ENCODE data around the gene SLC6A1. TPM values are rescaled to one million over a fixed set of nuclear protein-coding genes. Genes with fewer than 3 reads are reported as not detected.

SLC6A1 gene
- total and polyA plus RNA-seq, 7 experiments from 2014 or later = not detected

GRCh38 chr3:11022115-11022514 lies 29.6 kb downstream of the SLC6A1 start:
- ATAC-seq (no peak), DNase-seq (no peak)
- intact Hi-C loops (cut with micrococcal nuclease) = no loop called here
- Mint-ChIP-seq H3K36me3 (peaks cover 0 to 5% (median 0%) of the 10 kb centered on the region in 5 donors), H3K9me3 (peaks cover 0 to 9% (median 5%) of the 10 kb centered on the region in 11 donors), H3K27ac (peak overlapping the region in 1 of 9 donors; percentile 28), H3K4me1 (no peaks in the 10 kb centered on the region), H3K27me3 (peaks cover 4 to 35% (median 14%) of the 10 kb centered on the region in 5 donors), H3K4me3 (no peak overlapping the region)
- ChIA-PET CTCF (no interaction called here), POLR2A (no interaction called here)
- Histone ChIP-seq H3K27ac (ENCODE audit: low read depth, low read length) (no peak overlapping the region), H3K9me3 (ENCODE audit: control insufficient read depth in 2 of 3, low read length in 3 of 3) (no peaks in the 10 kb centered on the region), H3K27me3 (ENCODE audit: control insufficient read depth in 2 of 2, insufficient read depth in 2 of 2, low read length in 2 of 2) (no peaks in the 10 kb centered on the region), H3K36me3 (ENCODE audit: control insufficient read depth in 2 of 3, insufficient read depth in 3 of 3, low read length in 3 of 3) (no peaks in the 10 kb centered on the region), H3K4me3 (ENCODE audit: low read length) (no peak overlapping the region), H3K4me1 (ENCODE audit: control insufficient read depth in 2 of 2, insufficient read depth in 2 of 2, low read length in 2 of 2) (no peaks in the 10 kb centered on the region)

- intact Hi-C loops (cut with micrococcal nuclease) = no loop called here
- no peak for DNase-seq
- H3K27ac ChIP-seq (ENCODE audit: low read depth, low read length) = no peak overlapping the region
- no peaks in the 10 kb centered on the region for H3K4me1 ChIP-seq (ENCODE audit: control insufficient read depth in 2 of 2, insufficient read depth in 2 of 2, low read length in 2 of 2)
- no peaks in the 10 kb centered on the region for H3K27me3 ChIP-seq (ENCODE audit: control insufficient read depth in 2 of 2, insufficient read depth in 2 of 2, low read length in 2 of 2)
- no peak for ATAC-seq
- POLR2A ChIA-PET = no interaction called here
- H3K9me3 ChIP-seq (ENCODE audit: control insufficient read depth in 2 of 3, low read length in 3 of 3) = no peaks in the 10 kb centered on the region
- CTCF ChIA-PET = no interaction called here
- Mint-ChIP-seq H3K4me3 (no peak overlapping the region), H3K9me3 (peaks cover 0 to 13% (median 8%) of the 10 kb centered on the region in 11 donors), H3K27ac (no peak overlapping the region), H3K36me3 (peaks cover 0 to 5% (median 0%) of the 10 kb centered on the region in 5 donors), H3K4me1 (no peaks in the 10 kb centered on the region), H3K27me3 (peaks cover 4 to 36% (median 18%) of the 10 kb centered on the region in 5 donors)
- no peaks in the 10 kb centered on the region for H3K36me3 ChIP-seq (ENCODE audit: control insufficient read depth in 2 of 3, insufficient read depth in 3 of 3, low read length in 3 of 3)
- no peak overlapping the region for H3K4me3 ChIP-seq (ENCODE audit: low read length)
Measured at GRCh38 chr3:11024181-11024580, 31.6 kb downstream of the SLC6A1 start.

GRCh38 chr3:11029948-11030347 lies 37.4 kb downstream of the SLC6A1 start:
- POLR2A ChIA-PET = no interaction called here
- H3K9me3 Mint-ChIP-seq = peaks cover 0 to 13% (median 8%) of the 10 kb centered on the region in 11 donors

GRCh38 chr3:11033871-11034270 lies 41.3 kb downstream of the SLC6A1 start:
- peaks cover 0 to 12% (median 0%) of the 10 kb centered on the region in 5 donors for H3K36me3 Mint-ChIP-seq
- intact Hi-C loops (cut with micrococcal nuclease) = no loop called here
- H3K9me3 Mint-ChIP-seq = peaks cover 0 to 6% (median 0%) of the 10 kb centered on the region in 11 donors
- H3K4me3 Mint-ChIP-seq = peak overlapping the region in 1 of 10 donors; percentile 16
- H3K4me1 ChIP-seq (ENCODE audit: control insufficient read depth in 2 of 2, insufficient read depth in 2 of 2, low read length in 2 of 2) = no peaks in the 10 kb centered on the region
- ChIA-PET POLR2A (no interaction called here), CTCF (no interaction called here)
- no peak overlapping the region for H3K27ac Mint-ChIP-seq
- H3K9me3 ChIP-seq (ENCODE audit: control insufficient read depth in 2 of 3, low read length in 3 of 3) = no peaks in the 10 kb centered on the region
- ATAC-seq (no peak), DNase-seq (no peak)
- no peaks in the 10 kb centered on the region for H3K4me1 Mint-ChIP-seq
- H3K36me3 ChIP-seq (ENCODE audit: control insufficient read depth in 2 of 3, insufficient read depth in 3 of 3, low read length in 3 of 3) = no peaks in the 10 kb centered on the region
- H3K27ac ChIP-seq (ENCODE audit: low read depth, low read length) = no peak overlapping the region
- no peaks in the 10 kb centered on the region for H3K27me3 ChIP-seq (ENCODE audit: control insufficient read depth in 2 of 2, insufficient read depth in 2 of 2, low read length in 2 of 2)
- no peak overlapping the region for H3K4me3 ChIP-seq (ENCODE audit: low read length)
- H3K27me3 Mint-ChIP-seq = peaks cover 33 to 58% (median 38%) of the 10 kb centered on the region in 5 donors

More at GRCh38 chr3:11029948-11030347, 37.4 kb downstream of the SLC6A1 start:
- Mint-ChIP-seq H3K4me3 (no peak overlapping the region), H3K4me1 (no peaks in the 10 kb centered on the region), H3K27me3 (peaks cover 0 to 46% (median 24%) of the 10 kb centered on the region in 5 donors), H3K27ac (no peak overlapping the region), H3K36me3 (peaks cover 0 to 10% (median 0%) of the 10 kb centered on the region in 5 donors)
- DNase-seq (no peak), ATAC-seq (no peak)
- Histone ChIP-seq H3K9me3 (ENCODE audit: control insufficient read depth in 2 of 3, low read length in 3 of 3) (no peaks in the 10 kb centered on the region), H3K27me3 (ENCODE audit: control insufficient read depth in 2 of 2, insufficient read depth in 2 of 2, low read length in 2 of 2) (no peaks in the 10 kb centered on the region), H3K4me1 (ENCODE audit: control insufficient read depth in 2 of 2, insufficient read depth in 2 of 2, low read length in 2 of 2) (no peaks in the 10 kb centered on the region), H3K36me3 (ENCODE audit: control insufficient read depth in 2 of 3, insufficient read depth in 3 of 3, low read length in 3 of 3) (no peaks in the 10 kb centered on the region), H3K4me3 (ENCODE audit: low read length) (no peak overlapping the region), H3K27ac (ENCODE audit: low read depth, low read length) (no peak overlapping the region)
- intact Hi-C loops (cut with micrococcal nuclease) = no loop called here
- CTCF ChIA-PET = no interaction called here

- POLR2A ChIA-PET = no interaction called here
- peaks cover 0 to 12% (median 0%) of the 10 kb centered on the region in 5 donors for H3K36me3 Mint-ChIP-seq
Measured at GRCh38 chr3:11034309-11034985, 41.9 kb downstream of the SLC6A1 start.

GRCh38 chr3:11035757-11036505 lies 43.4 kb downstream of the SLC6A1 start:
- H3K4me1 Mint-ChIP-seq = no peaks in the 10 kb centered on the region
- Histone ChIP-seq H3K36me3 (ENCODE audit: control insufficient read depth in 2 of 3, insufficient read depth in 3 of 3, low read length in 3 of 3) (no peaks in the 10 kb centered on the region), H3K9me3 (ENCODE audit: control insufficient read depth in 2 of 3, low read length in 3 of 3) (no peaks in the 10 kb centered on the region), H3K27ac (ENCODE audit: low read depth, low read length) (no peak overlapping the region), H3K4me3 (ENCODE audit: low read length) (no peak overlapping the region), H3K27me3 (ENCODE audit: control insufficient read depth in 2 of 2, insufficient read depth in 2 of 2, low read length in 2 of 2) (no peaks in the 10 kb centered on the region), H3K4me1 (ENCODE audit: control insufficient read depth in 2 of 2, insufficient read depth in 2 of 2, low read length in 2 of 2) (no peaks in the 10 kb centered on the region)
- no peak for ATAC-seq
- ChIA-PET CTCF (no interaction called here), POLR2A (no interaction called here)
- H3K27me3 Mint-ChIP-seq = peaks cover 33 to 66% (median 49%) of the 10 kb centered on the region in 5 donors
- H3K9me3 Mint-ChIP-seq = peaks cover 0 to 6% (median 0%) of the 10 kb centered on the region in 11 donors
- no peak overlapping the region for H3K27ac Mint-ChIP-seq
- peaks cover 0 to 12% (median 0%) of the 10 kb centered on the region in 5 donors for H3K36me3 Mint-ChIP-seq
- no peak for DNase-seq
- intact Hi-C loops (cut with micrococcal nuclease) = no loop called here
- no peak overlapping the region for H3K4me3 Mint-ChIP-seq

More at GRCh38 chr3:11034309-11034985, 41.9 kb downstream of the SLC6A1 start:
- Mint-ChIP-seq H3K9me3 (peaks cover 0 to 6% (median 0%) of the 10 kb centered on the region in 11 donors), H3K27me3 (peaks cover 33 to 55% (median 43%) of the 10 kb centered on the region in 5 donors), H3K27ac (no peak overlapping the region), H3K4me3 (no peak overlapping the region), H3K4me1 (no peaks in the 10 kb centered on the region)
- intact Hi-C loops (cut with micrococcal nuclease) = no loop called here
- H3K4me3 ChIP-seq (ENCODE audit: low read length) = no peak overlapping the region
- no peaks in the 10 kb centered on the region for H3K27me3 ChIP-seq (ENCODE audit: control insufficient read depth in 2 of 2, insufficient read depth in 2 of 2, low read length in 2 of 2)
- no peaks in the 10 kb centered on the region for H3K4me1 ChIP-seq (ENCODE audit: control insufficient read depth in 2 of 2, insufficient read depth in 2 of 2, low read length in 2 of 2)
- CTCF ChIA-PET = no interaction called here
- ATAC-seq = no peak
- no peaks in the 10 kb centered on the region for H3K9me3 ChIP-seq (ENCODE audit: control insufficient read depth in 2 of 3, low read length in 3 of 3)
- DNase-seq = no peak
- H3K27ac ChIP-seq (ENCODE audit: low read depth, low read length) = no peak overlapping the region
- H3K36me3 ChIP-seq (ENCODE audit: control insufficient read depth in 2 of 3, insufficient read depth in 3 of 3, low read length in 3 of 3) = no peaks in the 10 kb centered on the region

Measured in naive thymus-derived CD4-positive, alpha-beta T cell (primary cell).